ENCODE measurements around the gene CTIF. TPM values are rescaled to one million over a fixed set of nuclear protein-coding genes. Genes with fewer than 3 reads are reported as not detected.

Gene CTIF
- polyA plus RNA-seq, 1 of the 3 experiments (the other 2 are of a cell fraction), result 47.2 TPM

DNA sequence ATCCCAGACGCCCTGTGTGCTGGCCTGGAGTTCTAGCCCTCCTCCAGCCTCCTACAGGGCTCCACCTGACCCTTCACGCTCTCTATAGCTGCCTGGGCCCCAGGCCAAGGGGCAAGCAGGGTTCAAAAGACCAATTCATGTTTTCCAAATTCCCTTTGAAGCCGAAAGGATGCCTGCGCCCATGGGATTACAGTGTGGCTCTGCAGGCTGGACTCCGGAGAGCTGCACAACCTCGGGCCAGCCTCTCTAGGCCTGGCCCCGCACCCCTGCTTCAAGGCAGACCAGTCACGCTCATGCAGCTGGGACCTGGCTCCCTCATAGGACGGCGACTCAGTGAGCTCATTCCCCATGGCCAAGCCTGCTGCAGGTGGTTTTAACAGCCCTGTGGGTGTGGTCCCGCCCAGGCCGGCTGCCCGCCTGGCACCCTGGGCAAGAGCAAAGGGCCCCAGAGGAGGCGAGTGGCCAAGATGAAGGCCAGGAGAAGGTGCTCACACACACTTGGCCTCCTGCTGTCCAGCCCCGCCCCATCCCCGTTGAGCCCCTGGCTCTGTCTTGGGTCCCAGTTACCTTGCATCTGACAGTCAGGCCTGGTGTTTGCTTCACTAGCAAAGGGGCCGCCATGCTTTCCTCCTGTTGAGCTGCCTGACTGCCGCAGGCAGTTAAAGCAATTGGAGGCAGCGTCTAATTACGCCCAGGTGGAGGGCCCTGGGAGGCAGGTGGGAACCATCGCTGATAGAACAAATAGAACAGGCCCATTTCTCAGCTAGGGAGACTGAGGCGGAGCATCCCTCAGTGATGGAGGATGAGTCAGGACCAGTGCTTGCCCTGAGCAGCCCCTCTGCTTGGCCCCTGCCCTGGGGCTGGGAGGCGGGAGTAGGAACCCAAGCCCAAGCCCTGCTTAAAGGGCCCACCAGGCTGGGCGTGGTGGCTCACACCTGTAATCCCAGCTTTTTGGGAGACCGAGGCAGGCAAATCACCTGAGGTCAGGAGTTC is 355.1 kb downstream of the CTIF start:
- H3K36me3 ChIP-seq (replicated peaks in 1 of 2; ENCODE audit: control insufficient read depth in 1 of 2, insufficient read depth in 2 of 2, low read length in 1 of 2), result no peaks in the 10 kb centered on the region
- no peaks in the 10 kb centered on the region for H3K9me2 ChIP-seq
- no peak for DNase-seq
- no peak overlapping the region for H3K4me3 ChIP-seq (ENCODE audit: low read depth in 2 of 2, low read length in 1 of 2)
- H3F3A ChIP-seq (replicated peaks; ENCODE audit: insufficient read depth), result peaks cover 4% of the 10 kb centered on the region
- no peaks in the 10 kb centered on the region for H3K9me3 ChIP-seq
- no peak overlapping the region for H3K4me2 ChIP-seq
- no peak for TF ChIP-seq IRF3 (IDR thresholded peaks at IDR 0.05; ENCODE audit: low read depth, low read length)
- no peak for TF ChIP-seq FOXJ3 (CRISPR knock-in tag; IDR thresholded peaks at IDR 0.05)
- TF ChIP-seq SMC3 (IDR thresholded peaks at IDR 0.05; ENCODE audit: low read depth, low read length), result no peak
- TF ChIP-seq USF1 (IDR thresholded peaks at IDR 0.05; ENCODE audit: borderline replicate concordance, low read depth), result no peak
- TF ChIP-seq USF2 (IDR thresholded peaks at IDR 0.05; ENCODE audit: borderline replicate concordance, low read depth, low read length), result no peak
- no peak for TF ChIP-seq RXRA (IDR thresholded peaks at IDR 0.05; ENCODE audit: borderline replicate concordance, low read depth)
- no peak for TF ChIP-seq JUND (IDR thresholded peaks at IDR 0.05)
- no peak for TF ChIP-seq GABPA (IDR thresholded peaks at IDR 0.05; ENCODE audit: low read depth)
- TF ChIP-seq NRF1 (IDR thresholded peaks at IDR 0.05; ENCODE audit: low read depth, low read length), result no peak
- TF ChIP-seq, protein P1, sequence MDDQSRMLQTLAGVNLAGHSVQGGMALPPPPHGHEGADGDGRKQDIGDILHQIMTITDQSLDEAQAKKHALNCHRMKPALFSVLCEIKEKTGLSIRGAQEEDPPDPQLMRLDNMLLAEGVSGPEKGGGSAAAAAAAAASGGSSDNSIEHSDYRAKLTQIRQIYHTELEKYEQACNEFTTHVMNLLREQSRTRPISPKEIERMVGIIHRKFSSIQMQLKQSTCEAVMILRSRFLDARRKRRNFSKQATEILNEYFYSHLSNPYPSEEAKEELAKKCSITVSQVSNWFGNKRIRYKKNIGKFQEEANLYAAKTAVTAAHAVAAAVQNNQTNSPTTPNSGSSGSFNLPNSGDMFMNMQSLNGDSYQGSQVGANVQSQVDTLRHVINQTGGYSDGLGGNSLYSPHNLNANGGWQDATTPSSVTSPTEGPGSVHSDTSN (IDR thresholded peaks at IDR 0.05), result no peak
- no peak for TF ChIP-seq EZH2phosphoT487 (IDR thresholded peaks at IDR 0.05; ENCODE audit: borderline replicate concordance, low read depth)
- TF ChIP-seq, protein P2, sequence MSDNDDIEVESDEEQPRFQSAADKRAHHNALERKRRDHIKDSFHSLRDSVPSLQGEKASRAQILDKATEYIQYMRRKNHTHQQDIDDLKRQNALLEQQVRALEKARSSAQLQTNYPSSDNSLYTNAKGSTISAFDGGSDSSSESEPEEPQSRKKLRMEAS (IDR thresholded peaks at IDR 0.05; ENCODE audit: low read depth), result no peak
- TF ChIP-seq POLR2AphosphoS5 (IDR thresholded peaks at IDR 0.05; ENCODE audit: low read depth, low read length), result no peak
- TF ChIP-seq FOXM1 (IDR thresholded peaks at IDR 0.05; ENCODE audit: low read depth), result no peak
- ChIA-PET CTCF (interaction anchor here (0.8 to 0.9 kb wide), 2 partner anchors 8 to 10 kb away, joined by 3 read pairs; no protein-coding TSS in a partner anchor), POLR2A (no interaction called here)
- H3K9ac ChIP-seq, result no peak overlapping the region
- H4K20me1 ChIP-seq (ENCODE audit: insufficient read depth), result no peaks in the 10 kb centered on the region
- H3K4me1 ChIP-seq (ENCODE audit: control insufficient read depth in 1 of 2, insufficient read depth in 2 of 2, low read depth in 1 of 2, low read length in 1 of 2), result peaks cover 0 to 9% of the 10 kb centered on the region in 2 experiments; a peak in 1 of 4 replicates
- H2AFZ ChIP-seq (ENCODE audit: low read depth), result no peak overlapping the region
- no peaks in the 10 kb centered on the region for H3K27me3 ChIP-seq (ENCODE audit: insufficient read depth)
- no peaks in the 10 kb centered on the region for H3K79me2 ChIP-seq (ENCODE audit: insufficient read depth)
- H3K27ac ChIP-seq (ENCODE audit: low read depth in 2 of 2, low read length in 1 of 2), result no peak overlapping the region
- 96% methylated on average over 15 of the region's 25 CpGs for WGBS (ENCODE audit: low lambda C conversion rate)

All from SK-N-SH (cell line).